PFSK-1 (cell line): ENCODE data around the gene HIP1R.

Experiments used
- FOXP2 ChIP-seq: optimal IDR thresholded peaks from 2 replicates; pipeline ENCODE3; 2011; ENCODE audit warnings: borderline replicate concordance, control low read depth, inconsistent platforms; ENCODE audit not compliant: insufficient read depth; ENCODE audit errors: extremely low read length, extremely low read depth
- POLR2AphosphoS5 ChIP-seq: IDR thresholded peaks from 2 replicates; pipeline ENCODE4 v1.6.1; 2012; ENCODE audit warnings: low read depth, mild to moderate bottlenecking, control low read depth, low read length, moderate library complexity
- REST ChIP-seq, 2 experiments: IDR thresholded peaks; 2 replicates each; pipeline versions ENCODE4 v1.6.1 to v1.8.0; 2011 to 2012; ENCODE audit warnings: low read depth in 2 of 2, low read length in 2 of 2, control low read depth in 1 of 2, inconsistent platforms in 1 of 2, mild to moderate bottlenecking in 1 of 2, moderate library complexity in 1 of 2; ENCODE audit not compliant: insufficient read depth in 1 of 2
- SIN3A ChIP-seq: IDR thresholded peaks from 2 replicates; pipeline ENCODE4 v1.6.1; 2012; ENCODE audit warnings: mild to moderate bottlenecking, low read length, moderate library complexity, borderline replicate concordance; ENCODE audit not compliant: insufficient read depth
- TAF1 ChIP-seq: IDR thresholded peaks from 2 replicates; pipeline ENCODE4 v1.6.1; 2012; ENCODE audit warnings: low read length, control low read depth, borderline replicate concordance; ENCODE audit not compliant: insufficient read depth

HIP1R gene

GRCh38 chr12:122830517-122831214 is 4.6 kb upstream of the HIP1R start:
- TF ChIP-seq POLR2AphosphoS5 (no peak), TAF1 (no peak), FOXP2 (no peak), SIN3A (no peak), REST (IDR thresholded peaks at IDR 0.05; ENCODE audit: insufficient read depth in 1 of 2, low read depth in 2 of 2, low read length in 2 of 2) (no peak)

DNA sequence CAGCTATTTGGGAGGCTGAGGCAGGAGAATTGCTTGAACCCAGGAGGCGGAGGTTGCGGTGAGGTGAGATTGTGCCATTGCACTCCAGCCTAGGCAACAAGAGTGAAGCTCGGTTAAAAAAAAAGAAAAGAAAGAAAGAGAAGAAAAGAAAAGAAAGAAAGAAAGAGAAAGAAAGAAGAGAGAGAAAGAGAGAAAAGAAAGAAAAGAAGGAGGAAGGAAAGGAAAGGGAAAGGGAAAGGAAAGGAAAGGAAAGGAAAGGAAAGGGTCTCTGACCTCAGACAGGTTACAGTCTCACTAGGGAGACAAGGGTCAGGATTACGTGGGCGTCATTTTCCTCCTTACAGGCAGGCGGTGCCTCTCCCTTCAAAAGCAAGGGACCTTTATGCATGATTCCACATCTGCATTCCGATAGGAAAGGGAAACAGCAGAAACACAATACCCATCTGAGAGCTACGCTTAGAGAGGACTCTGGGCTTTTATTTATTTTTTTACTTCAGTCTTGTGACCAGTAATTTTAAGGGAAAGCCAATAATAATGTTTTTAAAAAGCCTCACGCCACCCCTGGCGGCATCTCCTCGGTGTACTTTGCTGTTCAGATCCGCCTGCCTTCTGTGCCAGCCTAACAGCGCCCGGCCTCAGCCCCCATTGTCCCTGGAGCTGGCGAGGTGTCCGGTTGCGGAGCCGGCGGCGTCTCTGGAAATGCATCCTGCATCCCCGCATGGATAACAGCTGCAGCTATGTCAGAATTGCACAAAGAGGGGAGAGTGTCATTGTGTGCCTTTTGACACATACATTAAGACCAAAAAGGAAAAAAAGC is 945 bp upstream of the HIP1R start:
- TF ChIP-seq FOXP2 (no peak), SIN3A (no peak), REST (IDR thresholded peaks at IDR 0.05; ENCODE audit: insufficient read depth in 1 of 2, low read depth in 2 of 2, low read length in 2 of 2) (no peak), POLR2AphosphoS5 (no peak), TAF1 (no peak)

DNA sequence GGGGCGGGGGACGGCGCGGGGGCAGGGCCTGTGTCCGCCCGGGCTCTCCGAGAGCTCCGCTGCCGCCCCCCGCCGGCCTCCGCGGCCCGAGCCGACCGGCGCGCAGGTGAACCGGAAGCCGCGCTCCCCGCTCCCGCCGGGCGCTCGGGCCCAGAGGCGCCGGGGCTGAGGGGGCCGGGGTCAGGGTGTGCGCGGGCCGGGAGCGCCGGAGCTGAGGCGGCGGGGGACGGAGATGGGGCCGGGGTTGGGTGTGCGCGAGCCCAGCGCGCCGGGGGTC is 431 bp downstream of the HIP1R start:
- no peak for TF ChIP-seq SIN3A
- no peak for TF ChIP-seq POLR2AphosphoS5
- TF ChIP-seq REST (IDR thresholded peaks at IDR 0.05; ENCODE audit: insufficient read depth in 1 of 2, low read depth in 2 of 2, low read length in 2 of 2): no peak
- no peak for TF ChIP-seq TAF1
- TF ChIP-seq FOXP2: no peak

- no peak for TF ChIP-seq FOXP2
- TF ChIP-seq REST (IDR thresholded peaks at IDR 0.05; ENCODE audit: insufficient read depth in 1 of 2, low read depth in 2 of 2, low read length in 2 of 2): no peak
- no peak for TF ChIP-seq TAF1
- no peak for TF ChIP-seq SIN3A
- no peak for TF ChIP-seq POLR2AphosphoS5
Observed at GRCh38 chr12:122836027-122836921, 1.0 kb downstream of the HIP1R start.
